Caco-2 (cell line): ENCODE results near the gene CYB561D1. TPM values are rescaled to one million over a fixed set of nuclear protein-coding genes. Genes with fewer than 3 reads are reported as not detected.

ENCODE experiments used
- BruUV-seq: library from RNA; stranded (reverse); fragments of 400-500 nt; replicated peaks from 2 replicates; lab custom pipeline; 2021; lab: Mats Ljungman, UMichigan
- CTCF ChIA-PET: fragments of 300-600 bp; sonication (Branson Sonifier 250); formaldehyde crosslinking; loops from one replicate; lab custom pipeline; 2022; ENCODE audit warnings: antibody characterized with exemption; lab: Charles Lee
- POLR2A ChIA-PET: fragments of 300-600 bp; sonication (Branson Sonifier 250); formaldehyde crosslinking; loops from one replicate; lab custom pipeline; 2022; ENCODE audit warnings: antibody characterized with exemption; lab: Charles Lee
- DNase-seq, 2 experiments: peaks; one replicate each; pipeline versions ENCODE4 v3.0.0 to v3.0.0-alpha.2; 2020 to 2022
- H3K27me3 ChIP-seq: replicated peaks from 2 replicates; pipeline ENCODE4 v1.6.0; 2011; ENCODE audit warnings: low read length; ENCODE audit not compliant: control insufficient read depth, insufficient read depth
- H3K36me3 ChIP-seq: 2 replicates; pipeline ENCODE4 v1.5.1; 2011; ENCODE audit warnings: low read length; ENCODE audit not compliant: control insufficient read depth, insufficient read depth
- H3K4me1 ChIP-seq: fragments of 250-450 bp; sonication (Bioruptor Pico); 2 replicates; pipeline ENCODE4 v1.5.1; 2020; ENCODE audit warnings: mild to moderate bottlenecking
- H3K4me3 ChIP-seq: 2 replicates; pipeline ENCODE4 v1.5.1; 2011; ENCODE audit warnings: low read depth, mild to moderate bottlenecking, control low read depth, low read length
- H3K9me3 ChIP-seq: fragments of 250-450 bp; sonication (Bioruptor Pico); 2 replicates; pipeline ENCODE4 v1.5.1; 2020; ENCODE audit warnings: mild to moderate bottlenecking, moderate library complexity
- H3K27ac Mint-ChIP-seq: one replicate; pipeline ENCODE4 v1.8.0; 2022; ENCODE audit warnings: mixed read lengths; ENCODE audit not compliant: unreplicated experiment
- H3K27me3 Mint-ChIP-seq: one replicate; pipeline ENCODE4 v1.8.0; 2022; ENCODE audit warnings: mixed read lengths; ENCODE audit not compliant: insufficient read depth, unreplicated experiment
- H3K36me3 Mint-ChIP-seq: one replicate; pipeline ENCODE4 v1.8.0; 2022; ENCODE audit warnings: mild to moderate bottlenecking, mixed read lengths; ENCODE audit not compliant: insufficient read depth, unreplicated experiment
- H3K4me1 Mint-ChIP-seq: one replicate; pipeline ENCODE4 v1.8.0; 2022; ENCODE audit warnings: low read depth, mixed read lengths; ENCODE audit not compliant: unreplicated experiment
- H3K4me3 Mint-ChIP-seq: one replicate; pipeline ENCODE4 v1.8.0; 2022; ENCODE audit warnings: mild to moderate bottlenecking, moderate library complexity, mixed read lengths; ENCODE audit not compliant: unreplicated experiment
- H3K9me3 Mint-ChIP-seq: one replicate; pipeline ENCODE4 v1.8.0; 2022; ENCODE audit warnings: mixed read lengths; ENCODE audit not compliant: unreplicated experiment
- CTCF ChIP-seq, 2 experiments: fragments of 200-600 bp in 1 of 2; IDR thresholded peaks; 1 replicate in 1 of 2; 2 replicates in 1 of 2; pipeline versions ENCODE4 v1.5.1 to v1.8.0; 2011 to 2022; ENCODE audit warnings: antibody characterized with exemption in 1 of 2, control low read depth in 1 of 2, inconsistent platforms in 1 of 2, low read depth in 1 of 2, low read length in 1 of 2, mild to moderate bottlenecking in 1 of 2, moderate library complexity in 1 of 2; ENCODE audit not compliant: insufficient read depth in 1 of 2, severe bottlenecking in 1 of 2, unreplicated experiment in 1 of 2
- intact Hi-C: fragments of 100-400 bp; cut with micrococcal nuclease; formaldehyde crosslinking; loops from one replicate; pipeline ENCODE4 v1.10.0; 2022; ENCODE audit not compliant: unreplicated experiment
- total RNA-seq: library from RNA; stranded (reverse); gene quantifications from 2 replicates; pipeline ENCODE4 v1.2.3, GENCODE V29; 2022

CYB561D1 gene
- total RNA-seq, 1 experiment from 2014 or later = 7.3 TPM

GRCh38 chr1:109468061-109468460 lies 25.8 kb upstream of the CYB561D1 start:
- Mint-ChIP-seq H3K27me3 (peaks cover 16% of the 10 kb centered on the region), H3K4me1 (peaks cover 10% of the 10 kb centered on the region), H3K9me3 (no peaks in the 10 kb centered on the region), H3K4me3 (no peak overlapping the region), H3K27ac (no peak overlapping the region), H3K36me3 (no peaks in the 10 kb centered on the region)
- POLR2A ChIA-PET = no interaction called here
- no peak overlapping the region for H3K4me3 ChIP-seq
- H3K36me3 ChIP-seq = no peaks in the 10 kb centered on the region
- H3K27me3 ChIP-seq = no peaks in the 10 kb centered on the region; the same call in 1 of the 2 replicates
- no TSS peak for BruUV-seq
- CTCF ChIA-PET = no interaction called here
- H3K9me3 ChIP-seq = no peaks in the 10 kb centered on the region
- TF ChIP-seq CTCF (IDR thresholded peaks at IDR 0.05; ENCODE audit: insufficient read depth in 1 of 2, low read depth in 1 of 2, low read length in 1 of 2, severe bottlenecking in 1 of 2, unreplicated experiment in 1 of 2) = no peak
- no peak for DNase-seq
- no peaks in the 10 kb centered on the region for H3K4me1 ChIP-seq
- intact Hi-C loops = no loop called here

- ChIA-PET POLR2A (no interaction called here), CTCF (no interaction called here)
- no peak overlapping the region for H3K27ac Mint-ChIP-seq
- H3K36me3 Mint-ChIP-seq = no peaks in the 10 kb centered on the region
- H3K9me3 ChIP-seq = no peaks in the 10 kb centered on the region
- no TSS peak for BruUV-seq
- H3K36me3 ChIP-seq = no peaks in the 10 kb centered on the region
- H3K4me3 Mint-ChIP-seq = no peak overlapping the region
- intact Hi-C loops = no loop called here
- no peak for DNase-seq
- no peak overlapping the region for H3K4me3 ChIP-seq
- no peaks in the 10 kb centered on the region; the same call in 1 of the 2 replicates for H3K27me3 ChIP-seq
- H3K4me1 Mint-ChIP-seq = peaks cover 10% of the 10 kb centered on the region
- no peaks in the 10 kb centered on the region for H3K4me1 ChIP-seq
- H3K27me3 Mint-ChIP-seq = peaks cover 17% of the 10 kb centered on the region
- no peak for TF ChIP-seq CTCF (IDR thresholded peaks at IDR 0.05; ENCODE audit: insufficient read depth in 1 of 2, low read depth in 1 of 2, low read length in 1 of 2, severe bottlenecking in 1 of 2, unreplicated experiment in 1 of 2)
- H3K9me3 Mint-ChIP-seq = no peaks in the 10 kb centered on the region
Measured at GRCh38 chr1:109468903-109469302, 25.0 kb upstream of the CYB561D1 start.

- H3K27me3 ChIP-seq = no peaks in the 10 kb centered on the region; the same call in 1 of the 2 replicates
Measured at GRCh38 chr1:109470245-109470644, 23.6 kb upstream of the CYB561D1 start.

More at GRCh38 chr1:109470245-109470644, 23.6 kb upstream of the CYB561D1 start:
- intact Hi-C loops = no loop called here
- no peak overlapping the region for H3K4me3 ChIP-seq
- no peaks in the 10 kb centered on the region for H3K4me1 ChIP-seq
- no peak for DNase-seq
- POLR2A ChIA-PET = no interaction called here
- Mint-ChIP-seq H3K36me3 (no peaks in the 10 kb centered on the region), H3K27me3 (peaks cover 13% of the 10 kb centered on the region), H3K9me3 (no peaks in the 10 kb centered on the region), H3K4me1 (peaks cover 2% of the 10 kb centered on the region), H3K27ac (no peak overlapping the region), H3K4me3 (no peak overlapping the region)
- H3K9me3 ChIP-seq = no peaks in the 10 kb centered on the region
- CTCF ChIA-PET = no interaction called here
- no peaks in the 10 kb centered on the region for H3K36me3 ChIP-seq
- BruUV-seq = no TSS peak
- TF ChIP-seq CTCF (IDR thresholded peaks at IDR 0.05; ENCODE audit: insufficient read depth in 1 of 2, low read depth in 1 of 2, low read length in 1 of 2, severe bottlenecking in 1 of 2, unreplicated experiment in 1 of 2) = no peak
